Suprapubic skin (tissue), 4 donors: Measurements from ENCODE around the gene EPHA4.

Experiments
- CTCF ChIP-seq, 2 donors: fragments of 200-600 bp in 1 of 2; fragments of 450-650 bp in 1 of 2; sonication (generic) in 1 of 2; IDR thresholded peaks; one replicate each; pipeline ENCODE4 v1.5.1; 2016 to 2019; ENCODE audit warnings: antibody characterized with exemption in 2 of 2, mild to moderate bottlenecking in 1 of 2, moderate library complexity in 1 of 2
- POLR2A ChIP-seq, 2 donors: fragments of 450-650 bp; IDR thresholded peaks; one replicate each; pipeline ENCODE4 v1.6.1; 2017; ENCODE audit warnings: antibody characterized with exemption in 2 of 2, mild to moderate bottlenecking in 2 of 2, moderate library complexity in 2 of 2
- POLR2AphosphoS5 ChIP-seq, 3 donors: sonication (generic); formaldehyde crosslinking; IDR thresholded peaks; one replicate each; pipeline ENCODE4 v1.6.1; 2017; ENCODE audit warnings: antibody characterized with exemption in 3 of 3

- TF ChIP-seq CTCF (IDR thresholded peaks at IDR 0.05) = no peak
- TF ChIP-seq POLR2A (IDR thresholded peaks at IDR 0.05) = no peak
- TF ChIP-seq POLR2AphosphoS5 (IDR thresholded peaks at IDR 0.05) = no peak
Observed at GRCh38 chr2:221529177-221529942, 42.7 kb downstream of the EPHA4 start.
